LNCaP clone FGC (cell line): ENCODE measurements around the gene ACD.
"Not testable (repeated sequence)": the region's sequence is repeated elsewhere in the genome, so short reads cannot be mapped to it uniquely, and the experiment has no call there.

Experiments
- DNase-seq: peaks from one replicate; pipeline ENCODE4 v3.0.0-alpha.2; 2011; ENCODE audit warnings: low read depth
- H3K4me3 ChIP-seq: 2 replicates; pipeline ENCODE4 v1.5.1; 2011; ENCODE audit warnings: mild to moderate bottlenecking, low read depth, low read length, control low read depth
- CTCF ChIP-seq: IDR thresholded peaks from 2 replicates; pipeline ENCODE4 v1.5.1; 2012; ENCODE audit warnings: mild to moderate bottlenecking; ENCODE audit not compliant: control insufficient read depth, insufficient read depth; ENCODE audit errors: extremely low read depth

ACD gene

GRCh38 chr16:67703626-67704025 is 43.6 kb upstream of the ACD start:
- no peak overlapping the region for H3K4me3 ChIP-seq
- TF ChIP-seq CTCF, result no peak
- DNase-seq, result no peak

- no peak for DNase-seq
- no peak overlapping the region for H3K4me3 ChIP-seq
- TF ChIP-seq CTCF, result no peak
These were observed 42.1 kb upstream of the ACD start for GRCh38 chr16:67702130-67702529.

GRCh38 chr16:67701420-67701819 is 41.4 kb upstream of the ACD start:
- no peak for TF ChIP-seq CTCF
- no peak for DNase-seq
- no peak overlapping the region for H3K4me3 ChIP-seq

- no peak for DNase-seq
- H3K4me3 ChIP-seq, result no peak overlapping the region
- TF ChIP-seq CTCF, result no peak
These were observed 39.2 kb upstream of the ACD start for GRCh38 chr16:67699265-67699664.

- no peak for DNase-seq
- no peak overlapping the region for H3K4me3 ChIP-seq
- TF ChIP-seq CTCF, result no peak
These were observed 37.5 kb upstream of the ACD start for GRCh38 chr16:67697422-67698185.

GRCh38 chr16:67694611-67695010 is 34.6 kb upstream of the ACD start:
- no peak overlapping the region for H3K4me3 ChIP-seq
- no peak for TF ChIP-seq CTCF
- no peak for DNase-seq

- not testable (repeated sequence) for H3K4me3 ChIP-seq, DNase-seq
These were observed 33.6 kb upstream of the ACD start for GRCh38 chr16:67693517-67694285.
